ENCODE measurements around the gene MEGF11. TPM values are rescaled to one million over a fixed set of nuclear protein-coding genes. Genes with fewer than 3 reads are reported as not detected.

MEGF11 gene
- total RNA-seq, 2 donors from 2014 or later: not detected

GRCh38 chr15:66017792-66018487 lies 235.6 kb downstream of the MEGF11 start:
- ATAC-seq (no peak), DNase-seq (no peak)
- TF ChIP-seq, protein P1, sequence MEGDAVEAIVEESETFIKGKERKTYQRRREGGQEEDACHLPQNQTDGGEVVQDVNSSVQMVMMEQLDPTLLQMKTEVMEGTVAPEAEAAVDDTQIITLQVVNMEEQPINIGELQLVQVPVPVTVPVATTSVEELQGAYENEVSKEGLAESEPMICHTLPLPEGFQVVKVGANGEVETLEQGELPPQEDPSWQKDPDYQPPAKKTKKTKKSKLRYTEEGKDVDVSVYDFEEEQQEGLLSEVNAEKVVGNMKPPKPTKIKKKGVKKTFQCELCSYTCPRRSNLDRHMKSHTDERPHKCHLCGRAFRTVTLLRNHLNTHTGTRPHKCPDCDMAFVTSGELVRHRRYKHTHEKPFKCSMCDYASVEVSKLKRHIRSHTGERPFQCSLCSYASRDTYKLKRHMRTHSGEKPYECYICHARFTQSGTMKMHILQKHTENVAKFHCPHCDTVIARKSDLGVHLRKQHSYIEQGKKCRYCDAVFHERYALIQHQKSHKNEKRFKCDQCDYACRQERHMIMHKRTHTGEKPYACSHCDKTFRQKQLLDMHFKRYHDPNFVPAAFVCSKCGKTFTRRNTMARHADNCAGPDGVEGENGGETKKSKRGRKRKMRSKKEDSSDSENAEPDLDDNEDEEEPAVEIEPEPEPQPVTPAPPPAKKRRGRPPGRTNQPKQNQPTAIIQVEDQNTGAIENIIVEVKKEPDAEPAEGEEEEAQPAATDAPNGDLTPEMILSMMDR (IDR thresholded peaks at IDR 0.05): no peak
- TF ChIP-seq POLR2A (IDR thresholded peaks at IDR 0.05): no peak
- Histone ChIP-seq H3K4me3 (no peak overlapping the region), H3K36me3 (replicated peaks in 1 of 2; ENCODE audit: insufficient read depth in 1 of 2, low read depth in 2 of 2) (no peaks in the 10 kb centered on the region), H3K27ac (no peak overlapping the region), H3K9me3 (no peaks in the 10 kb centered on the region), H3K4me1 (no peaks in the 10 kb centered on the region), H3K27me3 (no peaks in the 10 kb centered on the region)
- 84 to 89% methylated on average over 8 to 10 of the region's 10 CpGs for WGBS, 2 donors
- intact Hi-C loops (cut with DNase I): no loop called here

- Histone ChIP-seq H3K4me3 (no peak overlapping the region), H3K27ac (no peak overlapping the region), H3K27me3 (no peaks in the 10 kb centered on the region), H3K4me1 (no peaks in the 10 kb centered on the region), H3K9me3 (no peaks in the 10 kb centered on the region), H3K36me3 (replicated peaks in 1 of 2; ENCODE audit: insufficient read depth in 1 of 2, low read depth in 2 of 2) (no peaks in the 10 kb centered on the region)
- 73 to 76% methylated on average over 5 to 7 of the region's 7 CpGs for WGBS, 2 donors
- no peak for DNase-seq
- no peak for ATAC-seq
- TF ChIP-seq, protein P1 (IDR thresholded peaks at IDR 0.05): no peak
- no peak for TF ChIP-seq POLR2A (IDR thresholded peaks at IDR 0.05)
- intact Hi-C loops (cut with DNase I): no loop called here
These were observed 236.6 kb downstream of the MEGF11 start for GRCh38 chr15:66017000-66017399.

GRCh38 chr15:66016199-66016598 lies 237.4 kb downstream of the MEGF11 start:
- Histone ChIP-seq H3K27me3 (no peaks in the 10 kb centered on the region), H3K4me3 (no peak overlapping the region), H3K4me1 (no peaks in the 10 kb centered on the region), H3K9me3 (no peaks in the 10 kb centered on the region), H3K27ac (no peak overlapping the region), H3K36me3 (replicated peaks in 1 of 2; ENCODE audit: insufficient read depth in 1 of 2, low read depth in 2 of 2) (no peaks in the 10 kb centered on the region)
- ATAC-seq (no peak), DNase-seq (no peak)
- intact Hi-C loops (cut with DNase I): no loop called here
- no peak for TF ChIP-seq POLR2A (IDR thresholded peaks at IDR 0.05)
- TF ChIP-seq, protein P1 (IDR thresholded peaks at IDR 0.05): no peak
- 62 to 63% methylated on average over 5 of the region's 5 CpGs for WGBS, 2 donors

DNA sequence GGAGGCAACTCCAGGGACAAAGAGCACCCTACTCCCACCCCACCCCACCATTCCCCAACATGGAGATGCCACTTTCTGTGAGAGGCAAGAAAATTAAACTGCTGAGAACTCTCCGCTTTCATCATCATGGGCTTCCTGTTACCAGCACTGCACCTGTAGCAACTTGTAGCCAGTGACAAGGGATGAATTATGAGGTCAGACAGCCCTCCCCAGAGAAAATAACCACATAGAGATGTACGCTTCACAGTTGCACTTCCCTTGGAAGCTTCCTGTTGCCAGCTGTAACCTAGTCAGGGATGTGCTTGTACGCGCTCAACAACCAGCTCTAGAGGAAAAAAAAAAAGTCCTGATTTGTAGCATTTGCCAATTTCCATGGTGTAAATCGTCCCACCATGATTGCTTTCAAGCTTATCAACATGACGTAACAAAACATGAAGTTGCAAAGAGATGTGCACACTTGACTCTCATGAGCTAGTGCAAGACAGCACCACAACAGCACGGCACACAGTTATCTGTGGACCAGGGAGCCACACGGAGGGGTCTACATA lies 238.8 kb downstream of the MEGF11 start:
- H3K27ac ChIP-seq: no peak overlapping the region
- no peaks in the 10 kb centered on the region for H3K27me3 ChIP-seq
- H3K9me3 ChIP-seq: no peaks in the 10 kb centered on the region
- WGBS, 2 donors: 79 to 80% methylated on average over 8 of the region's 8 CpGs
- ATAC-seq: no peak
- TF ChIP-seq, protein P1 (IDR thresholded peaks at IDR 0.05): no peak
- no peak for TF ChIP-seq POLR2A (IDR thresholded peaks at IDR 0.05)
- no peak overlapping the region for H3K4me3 ChIP-seq
- no peaks in the 10 kb centered on the region for H3K4me1 ChIP-seq
- intact Hi-C loops (cut with DNase I): no loop called here
- no peak for DNase-seq
- H3K36me3 ChIP-seq (replicated peaks in 1 of 2; ENCODE audit: insufficient read depth in 1 of 2, low read depth in 2 of 2): no peaks in the 10 kb centered on the region

- Histone ChIP-seq H3K36me3 (replicated peaks in 1 of 2; ENCODE audit: insufficient read depth in 1 of 2, low read depth in 2 of 2) (no peaks in the 10 kb centered on the region), H3K9me3 (no peaks in the 10 kb centered on the region), H3K4me3 (no peak overlapping the region), H3K27ac (no peak overlapping the region), H3K4me1 (no peaks in the 10 kb centered on the region), H3K27me3 (no peaks in the 10 kb centered on the region)
- TF ChIP-seq POLR2A (IDR thresholded peaks at IDR 0.05): no peak
- TF ChIP-seq, protein P1 (IDR thresholded peaks at IDR 0.05): no peak
- intact Hi-C loops (cut with DNase I): no loop called here
- DNase-seq (no peak), ATAC-seq (no peak)
- WGBS, 2 donors: 73 to 77% methylated on average over 5 of the region's 5 CpGs
These were observed 239.5 kb downstream of the MEGF11 start for GRCh38 chr15:66014022-66014421.
